Loucy (cell line): ENCODE results near the gene LRRC45.
"Not testable (repeated sequence)": the region's sequence is repeated elsewhere in the genome, so short reads cannot be mapped to it uniquely, and the experiment has no call there.

Source experiments
- H2AFZ ChIP-seq: fragments of 200-600 bp; sonication (generic); 2 replicates; pipeline ENCODE4 v1.6.0; 2016; ENCODE audit warnings: antibody characterized with exemption, mild to moderate bottlenecking, low read length, moderate library complexity
- H3F3A ChIP-seq: fragments of 200-600 bp; 2 replicates; pipeline ENCODE4 v1.6.0; 2016; ENCODE audit warnings: antibody characterized with exemption, low read depth, mild to moderate bottlenecking
- H3K27me3 ChIP-seq: fragments of 200-600 bp; sonication (generic); 2 replicates; pipeline ENCODE4 v1.6.1; 2014; ENCODE audit warnings: low read length, mild to moderate bottlenecking; ENCODE audit not compliant: insufficient read depth, poor library complexity, severe bottlenecking
- H3K36me3 ChIP-seq: fragments of 200-600 bp; sonication (generic); 2 replicates; pipeline ENCODE4 v1.6.1; 2016; ENCODE audit warnings: low read length; ENCODE audit not compliant: insufficient read depth
- H3K4me1 ChIP-seq: fragments of 200-600 bp; sonication (generic); 2 replicates; pipeline ENCODE4 v1.5.1; 2014; ENCODE audit warnings: low read length, mild to moderate bottlenecking; ENCODE audit not compliant: insufficient read depth, poor library complexity, severe bottlenecking
- H3K4me2 ChIP-seq: fragments of 200-600 bp; sonication (generic); 2 replicates; pipeline ENCODE4 v1.6.0; 2014; ENCODE audit warnings: antibody characterized with exemption, low read length, low read depth, mild to moderate bottlenecking; ENCODE audit not compliant: poor library complexity, severe bottlenecking
- H3K4me3 ChIP-seq: fragments of 200-600 bp; sonication (generic); 2 replicates; pipeline ENCODE4 v1.5.1; 2014; ENCODE audit warnings: low read length, mild to moderate bottlenecking, mixed read lengths; ENCODE audit not compliant: poor library complexity, severe bottlenecking
- H3K79me2 ChIP-seq: fragments of 200-600 bp; sonication (generic); 2 replicates; pipeline ENCODE4 v1.6.1; 2014; ENCODE audit warnings: low read length; ENCODE audit not compliant: insufficient read depth
- H3K9ac ChIP-seq: fragments of 200-600 bp; sonication (generic); 2 replicates; pipeline ENCODE4 v1.6.0; 2014; ENCODE audit warnings: mild to moderate bottlenecking, low read depth, low read length, moderate library complexity; ENCODE audit not compliant: poor library complexity, severe bottlenecking
- H3K9me2 ChIP-seq: fragments of 200-600 bp; sonication (generic); replicated peaks from 2 replicates; pipeline ENCODE4 v1.6.1; 2016; ENCODE audit warnings: low read depth, low read length, mixed read lengths
- H3K9me3 ChIP-seq: fragments of 200-600 bp; sonication (generic); 2 replicates; pipeline ENCODE4 v1.6.1; 2014; ENCODE audit warnings: mild to moderate bottlenecking, antibody characterized with exemption, low read length, low read depth; ENCODE audit not compliant: insufficient read depth
- H4K20me1 ChIP-seq: fragments of 200-600 bp; sonication (generic); 2 replicates; pipeline ENCODE4 v1.6.0; 2014; ENCODE audit warnings: antibody characterized with exemption, low read length, mild to moderate bottlenecking; ENCODE audit not compliant: insufficient read depth, poor library complexity, severe bottlenecking
- EZH2phosphoT487 ChIP-seq: fragments of 200-600 bp; IDR thresholded peaks from 2 replicates; pipeline ENCODE4 v1.6.1; 2018; ENCODE audit warnings: antibody characterized with exemption, mild to moderate bottlenecking, moderate library complexity, borderline replicate concordance
- TF ChIP-seq, protein P1 (sequence below): fragments of 200-600 bp; sonication (generic); conservative IDR thresholded peaks from 2 replicates; pipeline ENCODE4 v1.5.1; 2014; ENCODE audit warnings: mild to moderate bottlenecking, antibody characterized with exemption, low read length

The LRRC45 gene

DNA sequence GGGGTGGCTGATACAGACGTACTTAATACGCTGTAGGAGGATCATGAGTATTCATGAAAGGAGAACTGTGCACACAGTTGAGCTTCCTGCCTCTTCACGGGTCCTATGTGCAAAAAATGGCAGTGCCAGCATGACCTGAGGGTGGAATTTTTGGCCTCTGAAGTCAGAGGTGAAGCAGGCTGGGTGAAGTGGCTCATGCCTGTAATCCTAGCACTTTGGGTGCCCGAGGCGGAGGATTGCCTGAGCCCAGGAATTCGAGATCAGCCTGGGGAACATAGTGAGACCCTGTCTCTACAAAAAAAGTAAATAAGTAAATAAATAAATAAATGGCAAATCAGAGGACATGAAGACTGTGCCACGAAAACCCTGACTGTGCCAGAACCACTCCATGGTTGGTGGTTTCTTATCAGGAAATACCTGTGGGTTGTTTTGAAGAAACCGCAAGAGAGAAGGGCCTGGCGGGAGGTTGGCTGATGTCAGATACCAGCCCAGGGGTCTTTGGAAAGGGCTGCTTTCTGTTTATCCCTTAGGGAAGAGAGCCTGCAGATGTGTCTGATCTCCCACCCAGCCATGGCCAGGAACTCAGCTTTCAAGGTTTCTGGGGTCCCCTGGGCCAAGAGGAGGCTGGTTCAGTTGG, 42.3 kb upstream of the LRRC45 start:
- peaks cover 10% of the 10 kb centered on the region for H4K20me1 ChIP-seq
- H3K36me3 ChIP-seq: peaks cover 7% of the 10 kb centered on the region; the same call in 1 of the 2 replicates
- no peaks in the 10 kb centered on the region for H3K27me3 ChIP-seq
- H3K4me1 ChIP-seq: peaks cover 45% of the 10 kb centered on the region
- no peak overlapping the region for H2AFZ ChIP-seq
- no peaks in the 10 kb centered on the region for H3F3A ChIP-seq
- peak overlapping the region; percentile 23 for H3K4me2 ChIP-seq
- no peaks in the 10 kb centered on the region for H3K9me3 ChIP-seq
- peak overlapping the region; percentile 35 for H3K9ac ChIP-seq
- H3K9me2 ChIP-seq: no peaks in the 10 kb centered on the region
- peak overlapping the region; percentile 2 for H3K4me3 ChIP-seq
- peaks cover 8% of the 10 kb centered on the region; the same call in 1 of the 2 replicates for H3K79me2 ChIP-seq
- TF ChIP-seq, protein P1, sequence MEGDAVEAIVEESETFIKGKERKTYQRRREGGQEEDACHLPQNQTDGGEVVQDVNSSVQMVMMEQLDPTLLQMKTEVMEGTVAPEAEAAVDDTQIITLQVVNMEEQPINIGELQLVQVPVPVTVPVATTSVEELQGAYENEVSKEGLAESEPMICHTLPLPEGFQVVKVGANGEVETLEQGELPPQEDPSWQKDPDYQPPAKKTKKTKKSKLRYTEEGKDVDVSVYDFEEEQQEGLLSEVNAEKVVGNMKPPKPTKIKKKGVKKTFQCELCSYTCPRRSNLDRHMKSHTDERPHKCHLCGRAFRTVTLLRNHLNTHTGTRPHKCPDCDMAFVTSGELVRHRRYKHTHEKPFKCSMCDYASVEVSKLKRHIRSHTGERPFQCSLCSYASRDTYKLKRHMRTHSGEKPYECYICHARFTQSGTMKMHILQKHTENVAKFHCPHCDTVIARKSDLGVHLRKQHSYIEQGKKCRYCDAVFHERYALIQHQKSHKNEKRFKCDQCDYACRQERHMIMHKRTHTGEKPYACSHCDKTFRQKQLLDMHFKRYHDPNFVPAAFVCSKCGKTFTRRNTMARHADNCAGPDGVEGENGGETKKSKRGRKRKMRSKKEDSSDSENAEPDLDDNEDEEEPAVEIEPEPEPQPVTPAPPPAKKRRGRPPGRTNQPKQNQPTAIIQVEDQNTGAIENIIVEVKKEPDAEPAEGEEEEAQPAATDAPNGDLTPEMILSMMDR: no peak

DNA sequence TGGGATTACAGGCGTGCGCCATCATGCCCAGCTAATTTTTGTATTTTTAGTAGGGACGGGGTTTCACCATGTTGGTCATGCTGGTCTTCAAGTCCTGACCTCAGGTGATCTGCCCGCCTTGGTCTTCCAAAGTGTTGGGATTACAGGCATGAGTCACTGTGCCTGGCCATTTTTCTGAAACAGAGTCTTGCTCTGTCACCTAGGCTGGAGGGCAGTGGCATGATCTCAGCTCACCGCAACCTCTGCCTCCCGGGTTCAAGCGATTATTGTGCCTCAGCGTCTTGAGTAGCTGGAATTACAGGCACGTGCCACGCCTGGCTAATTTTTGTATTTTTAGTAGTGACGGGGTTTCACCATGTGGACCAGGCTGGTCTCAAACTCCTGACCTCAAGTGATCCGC, 41.6 kb upstream of the LRRC45 start:
- H4K20me1 ChIP-seq, H3K27me3 ChIP-seq, H3K9me3 ChIP-seq, H3F3A ChIP-seq, H2AFZ ChIP-seq, H3K9me2 ChIP-seq, H3K79me2 ChIP-seq, H3K36me3 ChIP-seq, H3K4me3 ChIP-seq: not testable (repeated sequence)
- peaks cover 40% of the 10 kb centered on the region for H3K4me1 ChIP-seq
- peak overlapping the region; percentile 23 for H3K4me2 ChIP-seq
- peak overlapping the region; percentile 35 for H3K9ac ChIP-seq

DNA sequence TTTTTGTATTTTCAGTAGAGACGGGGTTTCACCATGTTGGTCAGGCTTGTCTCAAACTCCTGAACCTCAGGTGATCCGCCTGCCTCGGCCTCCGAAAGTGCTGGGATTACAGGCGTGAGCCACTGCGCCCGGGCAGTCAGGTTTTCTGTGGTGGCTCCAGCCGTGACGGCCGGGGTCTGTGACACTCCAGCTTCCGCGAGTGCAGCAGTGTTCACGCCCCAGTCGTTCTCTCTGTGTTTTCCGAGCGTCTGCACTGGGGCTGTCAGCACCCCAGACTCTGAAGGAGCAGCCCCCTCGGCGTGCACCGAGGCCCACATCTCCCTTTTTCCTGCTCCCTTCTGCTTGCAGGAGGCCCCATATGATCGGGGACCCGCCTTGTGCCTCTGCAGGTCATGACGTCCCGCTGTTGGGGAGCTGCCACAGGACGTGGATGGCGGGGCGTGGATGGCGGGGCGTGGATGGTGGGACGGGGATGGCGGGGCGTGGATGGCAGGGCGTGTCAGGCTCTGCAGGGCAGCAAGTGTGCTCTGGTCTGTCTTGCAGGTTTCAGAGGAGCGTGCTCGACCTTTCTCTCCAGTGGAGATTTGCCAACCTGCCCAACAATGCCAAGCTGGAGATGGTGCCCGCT, 40.0 kb upstream of the LRRC45 start:
- no peak for TF ChIP-seq EZH2phosphoT487
- TF ChIP-seq, protein P1: no peak
- Histone ChIP-seq H4K20me1 (peaks cover 10% of the 10 kb centered on the region), H3K4me2 (no peak overlapping the region), H3F3A (no peaks in the 10 kb centered on the region), H3K36me3 (peaks cover 7% of the 10 kb centered on the region; the same call in 1 of the 2 replicates), H3K27me3 (no peaks in the 10 kb centered on the region), H3K9me2 (no peaks in the 10 kb centered on the region), H3K9ac (no peak overlapping the region), H3K4me1 (peaks cover 34% of the 10 kb centered on the region), H3K79me2 (peaks cover 8% of the 10 kb centered on the region; the same call in 1 of the 2 replicates), H3K4me3 (no peak overlapping the region), H3K9me3 (no peaks in the 10 kb centered on the region), H2AFZ (no peak overlapping the region)
